ENCODE measurements around the gene PRSS23.

DNA sequence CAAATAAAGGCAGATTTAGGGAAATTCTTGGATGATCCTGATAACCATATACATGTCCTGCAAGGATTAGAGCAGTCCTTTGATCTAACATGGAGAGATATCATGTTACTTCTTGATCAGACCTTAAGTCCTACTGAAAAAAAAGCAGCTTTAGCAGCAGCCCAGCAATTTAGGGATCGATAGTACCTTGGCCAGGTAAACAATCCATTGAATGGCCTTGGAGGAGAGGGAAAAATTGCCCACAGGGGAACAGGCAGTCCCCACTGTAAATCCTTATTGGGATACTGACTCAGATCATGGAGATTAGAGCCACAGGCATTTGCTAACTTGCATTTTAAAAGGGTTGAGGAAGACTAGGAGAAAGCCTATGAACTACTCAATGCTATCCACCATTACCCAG, 47.8 kb downstream of the PRSS23 start:
- no peak for TF ChIP-seq CTCF (conservative IDR thresholded peaks at IDR 0.05; ENCODE audit: low read length)
- TF ChIP-seq EZH2phosphoT487 (IDR thresholded peaks at IDR 0.05; ENCODE audit: borderline replicate concordance, low read depth, low read length) = no peak
